DMS153 (cell line): ENCODE measurements around the gene BRI3BP.

Experiments used
- DNase-seq: peaks from one replicate; lab custom pipeline; 2025; lab: John Stamatoyannopoulos, UW

BRI3BP gene

DNA sequence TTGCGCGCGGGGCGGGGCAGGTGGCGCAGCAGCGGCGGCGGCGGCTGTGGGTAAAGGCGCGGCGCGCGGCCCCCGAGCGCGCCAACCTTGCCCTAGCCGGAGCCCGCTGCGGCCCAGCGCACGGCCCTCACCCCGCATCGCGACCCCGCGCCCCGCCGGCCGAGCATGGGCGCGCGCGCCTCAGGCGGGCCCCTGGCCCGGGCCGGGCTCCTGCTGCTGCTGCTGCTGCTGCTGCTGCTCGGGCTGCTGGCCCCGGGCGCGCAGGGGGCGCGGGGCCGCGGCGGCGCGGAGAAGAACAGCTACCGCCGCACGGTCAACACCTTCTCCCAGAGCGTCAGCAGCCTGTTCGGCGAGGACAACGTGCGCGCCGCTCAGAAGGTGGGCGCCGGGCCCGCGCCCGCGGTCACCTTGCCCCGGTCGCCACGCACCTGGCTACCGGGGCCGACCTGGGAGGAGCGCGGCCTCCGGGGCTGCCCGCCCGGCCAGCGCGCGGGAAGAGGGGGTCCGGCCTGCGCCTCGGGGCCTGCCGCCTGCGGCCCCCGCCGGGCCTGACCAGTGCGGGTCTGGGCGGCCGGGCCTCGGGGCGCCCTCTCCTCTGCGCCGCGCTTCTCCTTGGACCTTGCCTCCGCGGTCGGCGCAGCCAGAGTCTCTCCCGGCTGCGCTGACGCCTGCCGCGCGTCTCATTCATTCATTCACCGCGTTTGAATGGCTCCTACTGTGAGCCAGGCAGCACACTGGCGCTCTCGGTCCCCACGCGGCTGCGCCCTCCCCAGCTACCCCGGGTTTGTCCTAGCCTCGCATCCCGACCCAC lies at the start of gene BRI3BP:
Gene BRI3BP, plus strand, starts transcription at position 20 of the 811 bp plus-strand sequence. Its CDS starts 146 bp downstream, at position 166.
- no peak for DNase-seq

DNA sequence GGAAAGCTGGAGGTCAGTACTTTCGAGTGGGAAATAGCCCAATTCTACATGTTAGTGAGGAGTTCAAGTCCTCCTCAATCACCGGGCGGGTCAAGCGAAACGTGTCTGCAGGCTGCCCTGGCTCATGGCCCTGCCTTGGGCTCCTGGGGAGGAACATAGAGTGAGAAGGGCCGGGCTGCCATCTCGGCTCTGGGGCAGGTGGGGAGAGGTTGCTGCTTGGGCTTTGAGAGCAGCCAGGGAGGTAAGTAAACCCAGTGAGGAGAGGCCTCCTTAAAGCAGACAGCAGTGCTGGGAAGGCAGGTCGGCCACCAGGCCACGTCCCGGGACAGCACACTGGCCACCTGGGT lies 47.0 kb upstream of the BRI3BP start:
- no peak for DNase-seq

DNA sequence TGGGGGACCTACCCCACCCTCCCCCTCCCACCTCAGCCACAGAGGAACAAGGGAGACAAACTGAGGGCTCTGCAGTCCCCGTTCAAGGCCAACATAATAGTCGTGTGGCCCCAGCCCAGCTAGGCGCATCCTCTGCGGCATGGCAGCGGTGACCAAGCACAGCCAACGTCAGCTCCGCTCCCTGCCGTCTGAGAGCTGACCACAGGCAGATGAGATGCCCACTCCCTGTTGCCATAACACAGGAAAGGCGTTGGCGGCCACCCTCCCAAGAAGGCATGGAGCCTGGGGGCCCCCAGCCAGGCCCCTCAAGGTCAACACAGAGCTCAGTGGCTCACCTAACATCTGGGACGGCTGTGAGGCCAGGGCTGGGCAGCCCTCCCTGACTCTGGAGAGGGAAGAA lies 46.4 kb upstream of the BRI3BP start:
- DNase-seq: no peak

DNA sequence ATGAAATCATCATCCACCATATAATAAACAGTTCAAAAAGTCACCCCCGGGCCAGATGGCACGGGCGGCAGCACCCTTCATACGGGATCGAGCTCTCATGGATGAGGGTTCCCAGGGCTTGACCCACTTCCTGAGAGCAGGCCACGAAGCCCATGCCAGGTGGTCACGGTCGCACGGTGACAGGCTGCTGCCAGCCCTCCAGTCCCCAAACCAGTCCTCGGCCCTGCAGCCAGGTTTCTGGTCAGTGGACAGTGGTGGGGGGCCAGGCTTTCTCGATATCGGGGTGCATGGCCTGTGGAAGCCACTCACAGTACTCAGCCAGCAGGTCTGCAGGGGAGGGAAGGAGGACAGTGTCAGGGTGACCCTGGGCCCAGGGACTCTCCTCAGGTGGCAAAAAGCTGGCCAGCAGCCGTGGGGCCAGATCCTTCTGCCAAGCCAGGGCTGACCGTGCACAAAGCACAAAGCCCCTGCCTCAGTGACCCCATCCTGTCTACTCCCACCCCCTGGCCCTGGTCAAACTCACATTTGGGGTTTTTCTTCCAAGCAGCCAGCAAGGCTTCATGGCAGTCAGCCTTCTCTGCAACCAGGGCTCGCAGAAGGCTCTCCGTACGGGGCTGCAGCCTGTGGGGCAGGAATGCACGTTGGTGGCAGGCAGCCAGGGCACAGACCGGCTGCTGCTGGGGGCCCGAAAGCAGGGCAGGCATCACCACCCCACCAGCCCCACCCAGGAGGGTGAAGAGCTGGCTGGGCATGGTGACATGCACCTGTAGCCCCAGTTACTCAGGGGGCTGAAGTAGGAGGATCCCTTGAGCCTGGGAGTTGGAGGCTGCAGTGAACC lies 45.7 kb upstream of the BRI3BP start:
- DNase-seq: no peak

GRCh38 chr12:124949066-124949465 lies 44.4 kb upstream of the BRI3BP start:
- DNase-seq: no peak

GRCh38 chr12:124949779-124950728 lies 43.4 kb upstream of the BRI3BP start:
- no peak for DNase-seq

DNA sequence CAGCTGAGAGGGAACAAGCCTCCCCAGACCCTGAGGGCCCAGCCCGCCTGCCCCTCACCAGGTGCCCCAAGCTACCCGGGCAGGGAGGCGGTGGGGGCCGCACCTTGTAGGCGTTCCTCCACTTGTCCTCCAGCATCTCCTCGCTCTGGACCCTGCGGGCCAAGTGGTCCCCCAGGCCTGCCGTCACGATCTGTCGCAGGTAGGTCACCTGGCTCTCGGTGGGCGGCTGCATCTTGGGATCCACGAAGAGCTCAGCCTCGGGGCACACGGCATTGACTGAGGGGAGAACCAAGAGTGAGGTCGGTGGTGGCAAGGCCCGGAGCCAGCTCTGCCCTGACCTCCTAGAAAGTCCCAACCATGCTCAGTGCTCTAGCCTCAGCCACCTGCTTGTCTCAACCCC lies 41.1 kb upstream of the BRI3BP start:
- no peak for DNase-seq

DNA sequence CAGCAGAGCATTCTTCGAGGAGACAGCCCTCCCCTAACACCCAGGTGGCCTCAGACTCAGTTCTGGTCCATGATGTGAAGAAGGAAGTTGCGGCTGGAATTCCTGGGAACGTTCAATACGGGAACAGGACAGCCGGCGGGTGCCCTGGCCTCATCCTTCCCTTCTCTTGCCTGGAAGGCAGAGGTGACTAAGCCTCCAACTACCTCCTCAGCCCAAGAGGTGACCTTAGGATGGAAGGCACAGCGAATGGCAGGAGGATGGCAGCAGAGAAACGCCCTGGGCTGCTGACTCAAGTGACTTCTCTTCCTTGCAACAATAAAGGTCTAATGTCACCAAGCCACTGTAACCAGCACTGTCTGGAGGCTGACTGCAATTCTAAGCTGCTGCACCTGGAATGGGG lies 40.6 kb upstream of the BRI3BP start:
- DNase-seq: no peak

- no peak for DNase-seq
Observed at GRCh38 chr12:124953689-124954405, 39.6 kb upstream of the BRI3BP start.

DNA sequence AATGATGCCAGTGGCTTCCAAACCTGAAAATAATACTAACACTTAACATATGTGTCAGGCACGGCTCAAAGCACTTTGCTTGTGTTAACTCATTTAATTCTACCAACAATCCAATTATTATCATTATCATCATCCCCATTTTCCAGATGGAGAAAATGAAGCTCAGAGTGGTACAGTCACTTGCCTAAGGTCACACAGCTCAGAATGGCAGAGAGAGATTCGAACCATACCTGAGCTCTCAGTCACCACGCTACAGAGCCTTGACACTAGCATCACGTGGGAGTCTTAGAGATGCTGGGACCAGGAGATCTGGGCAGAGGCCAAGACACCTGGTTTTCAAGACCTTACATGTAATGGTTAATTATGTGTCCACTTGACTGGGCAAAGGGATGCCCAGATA lies 38.7 kb upstream of the BRI3BP start:
- DNase-seq: no peak

DNA sequence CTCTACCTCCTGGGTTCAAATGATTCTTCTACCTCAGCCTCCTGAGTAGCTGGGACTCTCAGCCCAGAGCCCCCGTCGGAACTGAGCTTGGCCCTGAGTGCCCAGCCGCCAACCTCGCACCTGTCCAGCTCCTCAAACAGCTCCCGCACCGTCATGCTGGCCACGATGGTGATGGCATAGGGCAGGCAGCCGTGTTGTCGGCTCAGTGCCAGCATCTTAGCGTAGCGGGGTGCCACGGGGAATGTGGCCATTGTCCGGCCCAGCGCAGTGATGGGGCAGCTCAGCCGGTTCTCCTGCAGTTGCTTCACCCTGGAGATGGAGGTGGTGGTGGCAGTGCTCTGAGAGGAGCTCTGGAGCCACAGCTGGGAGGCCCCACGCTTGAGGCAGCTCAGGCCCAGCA lies 36.9 kb upstream of the BRI3BP start:
- no peak for DNase-seq

DNA sequence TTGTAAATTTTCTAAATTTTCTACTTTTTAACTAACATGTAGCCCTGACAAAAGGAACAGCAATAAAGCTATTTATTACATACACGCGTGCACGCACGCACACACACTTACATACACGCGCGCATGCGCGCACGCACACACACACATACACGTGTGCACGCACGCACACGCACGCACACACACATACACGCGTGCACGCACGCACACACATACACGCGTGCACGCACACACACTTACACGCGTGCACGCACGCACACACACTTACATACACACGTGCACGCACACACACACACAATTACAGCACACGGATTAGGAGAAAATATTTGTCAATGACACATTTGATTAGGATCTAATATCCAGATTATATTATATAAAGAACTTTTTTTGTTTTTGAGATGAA lies 32.4 kb upstream of the BRI3BP start:
- no peak for DNase-seq

DNA sequence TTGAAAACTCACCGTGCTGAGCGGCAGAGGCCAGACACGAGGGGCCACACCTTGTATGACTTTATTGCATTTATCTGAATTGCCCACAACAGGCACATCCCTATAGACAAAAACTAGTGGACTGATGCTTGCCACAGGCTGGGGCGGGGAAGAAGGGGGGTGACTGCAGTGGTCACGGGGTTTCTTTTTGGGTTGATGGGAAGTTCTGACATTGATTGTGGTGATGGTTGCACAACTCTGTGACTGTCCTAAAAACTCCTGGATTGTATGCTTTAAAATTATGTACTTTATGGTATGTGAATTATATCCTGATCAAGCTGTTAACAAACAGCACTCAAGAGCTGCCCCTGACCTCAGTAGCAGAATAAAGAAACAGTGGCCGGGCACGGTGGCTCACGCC lies 30.2 kb upstream of the BRI3BP start:
- no peak for DNase-seq

DNA sequence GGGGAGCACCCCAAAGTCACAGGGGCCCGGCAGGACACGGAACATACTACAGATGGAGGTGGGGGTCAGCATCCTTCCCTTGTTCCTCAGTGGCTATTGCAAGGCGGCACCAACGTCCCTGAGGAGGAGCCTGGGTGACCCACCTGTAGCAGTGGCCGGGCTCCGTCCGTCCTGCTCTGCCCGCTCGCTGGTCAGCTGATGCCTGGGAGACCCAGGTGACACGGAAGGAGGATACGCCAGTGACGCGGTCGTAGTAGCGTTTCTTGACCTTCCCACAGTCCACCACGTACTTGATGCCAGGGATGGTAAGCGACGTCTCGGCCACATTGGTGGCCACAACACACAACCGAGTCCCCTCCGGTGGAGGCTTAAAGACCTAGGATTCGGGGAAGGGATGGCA lies 29.2 kb upstream of the BRI3BP start:
- no peak for DNase-seq

DNA sequence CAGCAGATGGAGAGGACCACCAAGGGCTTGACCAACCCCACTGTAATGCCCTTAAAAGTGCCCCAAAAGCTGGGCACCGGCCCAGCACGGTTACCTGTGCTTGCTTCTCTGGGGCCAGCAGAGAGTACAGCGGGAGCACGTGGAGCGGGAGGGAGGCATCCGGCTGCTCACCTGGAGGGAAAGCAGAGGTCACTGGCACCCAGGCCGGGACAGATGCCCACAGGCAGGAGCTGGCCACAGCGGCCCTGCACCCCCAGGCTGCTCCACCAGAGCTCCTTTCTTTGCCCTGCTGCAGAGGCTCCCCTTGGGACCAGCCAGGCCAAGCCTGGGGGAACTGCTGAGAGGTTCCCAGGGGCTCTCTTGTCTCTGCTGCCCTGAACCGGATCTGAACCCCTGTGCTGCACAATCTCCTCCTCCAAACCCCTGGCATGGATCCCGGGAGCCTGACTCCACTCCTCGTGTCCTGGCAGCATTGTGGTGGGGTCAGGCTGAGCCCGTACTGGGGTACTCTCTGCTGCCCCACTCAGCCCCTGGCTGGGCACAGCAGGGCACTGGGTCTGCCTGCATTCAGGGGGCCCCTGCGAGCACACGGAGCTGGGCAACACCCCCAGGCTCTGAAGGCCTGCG lies 28.5 kb upstream of the BRI3BP start:
- DNase-seq: no peak

DNA sequence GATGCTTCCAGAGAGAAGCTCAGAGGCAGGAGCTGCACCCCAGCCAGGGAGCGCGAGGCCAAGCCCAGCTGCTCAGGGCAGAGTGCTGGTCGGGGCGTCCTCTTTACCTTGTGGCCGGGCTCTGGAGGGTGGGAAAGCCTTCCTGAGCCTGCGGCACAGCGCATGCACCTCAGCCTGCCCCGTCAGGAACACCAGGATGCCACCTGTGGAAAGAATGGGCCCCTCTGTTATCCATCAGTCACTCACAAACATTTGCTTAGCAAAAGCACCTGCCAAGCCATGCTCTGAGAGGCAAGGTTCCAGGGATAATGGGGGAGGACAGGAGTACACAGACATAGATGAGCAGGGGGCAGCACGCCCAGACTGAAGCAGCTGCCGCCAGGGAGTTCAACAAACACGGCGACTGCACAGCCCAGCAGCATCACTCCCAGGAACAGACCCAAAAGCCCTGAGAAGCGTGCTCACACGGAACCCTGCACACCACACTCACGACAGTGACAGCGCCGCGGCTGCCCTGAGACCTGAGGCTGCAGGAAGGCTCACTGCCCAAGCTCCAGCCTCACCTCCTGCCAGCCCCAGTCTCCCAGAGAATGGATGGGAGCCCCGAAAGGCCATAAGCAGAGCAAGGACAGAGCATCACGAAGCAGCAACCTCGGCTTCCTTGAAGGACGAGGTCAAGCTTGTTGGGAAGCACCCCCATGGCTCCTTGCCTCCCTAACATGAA lies 26.3 kb upstream of the BRI3BP start:
- DNase-seq: no peak

DNA sequence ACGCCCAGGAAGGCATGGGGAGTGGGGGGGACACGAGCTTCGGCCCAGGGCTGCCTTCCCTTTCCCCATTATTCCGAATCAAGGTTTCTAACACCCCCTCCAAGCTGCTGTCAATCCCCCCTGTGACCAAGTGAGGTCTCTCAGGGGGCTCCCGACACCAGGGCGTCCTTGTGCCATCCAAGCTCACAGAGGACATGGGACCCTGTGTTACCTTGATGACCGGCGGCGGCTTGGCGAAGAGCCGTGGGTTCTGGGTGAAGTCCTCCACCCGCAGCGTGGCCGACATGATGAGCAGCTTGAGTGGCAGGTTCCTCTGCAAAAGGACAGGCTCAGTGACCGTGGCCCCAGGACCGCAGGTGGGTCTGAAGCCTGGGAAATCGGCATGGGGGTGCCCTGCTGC lies 24.8 kb upstream of the BRI3BP start:
- DNase-seq: no peak

- no peak for DNase-seq
Observed at GRCh38 chr12:124970647-124971402, 22.6 kb upstream of the BRI3BP start.

- no peak for DNase-seq
Observed at GRCh38 chr12:124971603-124972002, 21.8 kb upstream of the BRI3BP start.

DNA sequence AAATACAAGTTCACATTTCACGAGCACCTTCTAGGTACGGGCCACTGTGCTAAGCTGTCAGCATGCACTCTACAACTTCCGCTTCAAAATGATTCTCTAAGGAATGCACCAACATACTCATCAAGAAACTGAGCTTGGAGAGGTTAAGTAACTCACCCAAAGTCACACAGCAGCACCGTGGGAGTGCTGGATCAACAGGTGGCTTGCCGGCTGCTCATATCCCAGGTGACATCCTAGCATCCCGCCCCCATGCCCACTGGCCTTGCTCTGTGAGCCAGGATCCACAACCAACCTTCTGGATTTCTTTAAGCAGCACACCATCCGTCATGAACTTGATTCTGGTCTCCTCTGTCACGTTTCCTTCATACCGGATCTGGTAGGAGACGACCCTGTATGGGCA lies 21.2 kb upstream of the BRI3BP start:
- no peak for DNase-seq
